DND-41 (cell line): Measurements from ENCODE around the gene ILRUN.

Experiments
- CTCF ChIP-seq: IDR thresholded peaks from 2 replicates; pipeline ENCODE4 v1.5.1; 2012; ENCODE audit warnings: borderline replicate concordance, low read length, moderate library complexity, mild to moderate bottlenecking; ENCODE audit not compliant: poor library complexity, severe bottlenecking; ENCODE audit errors: extremely low read depth
- EZH2 ChIP-seq: IDR thresholded peaks from 3 replicates; pipeline ENCODE4 v1.6.1; 2012; ENCODE audit warnings: borderline replicate concordance, low read depth, mild to moderate bottlenecking, moderate library complexity, low read length, inconsistent platforms; ENCODE audit not compliant: severe bottlenecking

DNA sequence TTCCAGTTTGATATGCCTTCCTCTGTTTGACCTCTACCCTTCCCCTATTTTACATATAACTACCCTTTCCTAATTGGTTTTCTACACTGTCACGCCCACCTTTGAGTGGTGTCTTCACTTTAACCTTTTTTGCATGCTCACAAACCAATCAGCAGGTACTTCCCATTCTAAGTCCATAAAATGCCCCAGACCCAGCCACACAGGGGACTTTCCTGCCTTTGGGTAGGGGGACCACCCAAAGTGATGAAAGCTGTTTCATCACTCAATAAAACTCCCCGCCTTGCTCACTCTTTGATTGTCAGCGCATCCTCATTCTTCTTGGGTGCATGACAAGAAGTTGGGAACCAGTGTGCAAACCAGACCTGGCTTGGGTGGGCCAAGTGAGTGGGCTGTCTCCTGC is 40.3 kb upstream of the ILRUN start:
- TF ChIP-seq CTCF: no peak
- TF ChIP-seq EZH2: no peak
